GM21576 (cell line): ENCODE measurements around the gene FFAR1.

ENCODE experiments used
- ATAC-seq: cut with Tn5 transposase; IDR thresholded peaks from one replicate; pipeline ENCODE4 v1.9.1; 2021; ENCODE audit warnings: mild to moderate bottlenecking, moderate library complexity; ENCODE audit not compliant: unreplicated experiment

The FFAR1 gene

DNA sequence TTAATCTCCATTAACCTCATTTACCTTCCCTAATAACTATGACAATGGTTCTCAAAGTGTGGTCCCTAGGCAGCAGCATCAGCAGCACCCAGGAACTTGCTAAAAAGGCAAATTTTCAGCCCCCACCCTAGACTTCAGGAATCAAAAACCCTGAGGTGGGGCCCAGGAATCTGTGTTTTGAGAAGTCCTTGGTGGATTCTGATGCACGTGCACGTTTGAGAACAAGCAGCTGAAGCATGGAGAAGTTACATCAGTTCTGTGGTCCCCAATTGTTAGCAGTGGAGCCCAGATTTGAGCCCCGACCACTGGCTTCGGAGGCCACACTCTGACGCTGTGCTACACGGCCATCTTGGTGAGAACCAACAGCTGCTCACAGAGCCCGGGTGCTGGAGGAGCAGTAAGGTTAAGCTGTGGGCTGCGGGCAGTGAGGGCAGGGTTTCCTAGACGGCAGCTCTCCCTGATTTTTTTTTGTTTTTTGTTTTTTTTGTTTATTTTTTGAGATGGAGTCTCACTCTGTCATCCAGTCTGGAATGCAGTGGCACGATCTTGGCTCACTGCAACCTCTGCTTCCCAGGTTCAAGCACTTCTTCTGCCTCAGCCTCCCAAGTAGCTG lies 32.7 kb upstream of the FFAR1 start:
- ATAC-seq = no peak

- no peak for ATAC-seq
Observed at GRCh38 chr19:35315883-35316282, 31.8 kb upstream of the FFAR1 start.

DNA sequence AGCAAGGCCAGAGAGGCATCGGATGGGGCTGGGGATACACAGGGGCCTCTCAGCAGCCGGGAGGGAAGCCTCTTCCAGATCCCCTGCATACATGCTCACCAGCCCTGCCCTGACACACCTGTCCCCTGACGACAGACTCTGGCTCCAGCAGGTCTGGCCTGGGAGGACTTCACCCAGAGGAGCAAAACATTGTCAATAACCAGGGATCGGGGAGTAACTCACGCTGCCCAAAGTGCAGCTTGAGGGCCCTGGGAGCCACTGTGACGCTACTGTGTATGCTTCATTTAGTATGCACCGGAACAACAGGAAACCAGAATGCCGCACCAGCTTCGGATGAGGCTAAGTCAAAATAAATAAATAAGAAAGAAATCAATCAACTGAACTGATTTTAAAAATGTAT lies 31.1 kb upstream of the FFAR1 start:
- no peak for ATAC-seq

DNA sequence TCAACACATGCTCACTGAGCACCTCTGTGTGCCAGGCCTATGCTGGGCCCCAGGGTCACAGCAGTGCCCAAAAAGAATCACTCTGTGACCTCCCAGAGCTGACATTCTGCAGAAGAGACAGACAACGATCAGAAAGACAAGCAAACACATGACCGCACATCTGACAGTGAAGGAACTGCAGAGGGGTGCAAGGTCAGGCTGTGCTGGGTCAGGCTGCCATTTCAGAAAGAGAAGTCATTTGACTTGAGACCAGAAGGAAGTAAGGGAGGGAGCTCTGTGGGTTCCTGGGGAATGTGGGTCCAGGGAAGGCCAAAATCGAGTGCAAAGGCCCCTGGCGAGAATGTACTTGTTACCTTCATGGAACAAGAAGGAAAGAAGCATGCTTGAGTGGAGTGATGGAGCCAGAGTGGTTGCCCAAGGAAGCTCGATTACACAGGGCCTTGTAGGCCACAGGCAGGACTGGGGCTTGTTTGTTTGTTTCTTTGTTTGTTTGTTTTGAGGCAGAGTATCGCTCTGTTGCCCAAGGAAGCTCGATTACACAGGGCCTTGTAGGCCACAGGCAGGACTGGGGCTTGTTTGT lies 30.1 kb upstream of the FFAR1 start:
- no peak for ATAC-seq

DNA sequence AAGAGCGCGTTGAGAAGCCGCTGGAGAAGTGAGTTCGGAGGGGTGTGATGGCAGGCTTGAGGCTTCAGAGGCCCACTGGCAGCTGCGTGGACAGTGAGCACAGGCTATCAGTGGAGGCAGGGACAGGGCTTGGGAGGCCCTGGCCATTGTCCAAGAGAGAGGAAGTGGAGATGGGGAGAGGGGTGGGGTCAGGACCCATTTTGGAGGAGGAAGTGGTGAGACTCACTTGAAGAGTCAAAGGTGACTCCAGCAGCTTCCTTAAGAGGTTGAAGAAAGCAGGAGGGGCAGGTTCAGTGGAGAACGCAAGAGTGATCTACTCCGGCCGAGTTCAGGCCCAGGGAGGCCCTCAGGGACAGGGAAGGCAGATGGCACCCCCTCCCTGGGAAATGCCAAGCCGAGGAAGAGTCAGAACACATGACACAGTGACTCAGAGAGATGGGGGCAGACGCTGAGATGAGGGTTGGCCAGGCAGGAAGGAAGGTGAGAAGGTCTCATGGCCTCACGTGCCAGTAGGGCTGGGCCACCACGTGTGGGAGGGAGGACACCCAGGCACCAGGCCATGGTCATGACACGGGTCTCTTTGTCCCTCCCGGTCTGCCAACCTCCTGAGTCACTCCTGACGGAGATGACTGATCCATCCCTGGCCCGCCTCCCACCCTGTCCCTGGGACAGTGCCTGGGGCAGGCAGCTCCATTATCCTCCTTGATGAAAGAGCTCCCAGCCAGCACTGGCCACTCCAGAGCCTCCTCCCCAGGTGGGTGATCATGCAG lies 28.8 kb upstream of the FFAR1 start:
- no peak for ATAC-seq

- ATAC-seq = no peak
Observed at GRCh38 chr19:35320065-35320713, 27.5 kb upstream of the FFAR1 start.

DNA sequence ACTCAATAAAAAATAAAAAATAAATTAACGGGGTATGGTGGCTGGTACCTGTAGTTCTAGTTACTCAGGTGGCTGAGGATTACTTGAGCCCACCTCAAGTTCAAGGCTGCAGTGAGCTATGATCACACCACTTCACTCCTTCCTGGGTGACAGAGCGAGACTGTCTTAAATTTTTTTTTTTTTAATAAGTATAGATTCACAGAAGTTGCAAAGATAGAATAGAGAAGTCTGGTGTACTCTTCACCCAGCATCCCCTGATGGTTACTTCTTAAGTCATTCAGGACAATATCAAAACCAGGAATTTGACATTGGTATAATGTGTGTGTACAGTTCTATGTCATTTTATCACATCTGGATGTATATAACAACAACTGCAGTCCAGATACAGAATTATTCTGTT lies 26.4 kb upstream of the FFAR1 start:
- ATAC-seq = no peak

DNA sequence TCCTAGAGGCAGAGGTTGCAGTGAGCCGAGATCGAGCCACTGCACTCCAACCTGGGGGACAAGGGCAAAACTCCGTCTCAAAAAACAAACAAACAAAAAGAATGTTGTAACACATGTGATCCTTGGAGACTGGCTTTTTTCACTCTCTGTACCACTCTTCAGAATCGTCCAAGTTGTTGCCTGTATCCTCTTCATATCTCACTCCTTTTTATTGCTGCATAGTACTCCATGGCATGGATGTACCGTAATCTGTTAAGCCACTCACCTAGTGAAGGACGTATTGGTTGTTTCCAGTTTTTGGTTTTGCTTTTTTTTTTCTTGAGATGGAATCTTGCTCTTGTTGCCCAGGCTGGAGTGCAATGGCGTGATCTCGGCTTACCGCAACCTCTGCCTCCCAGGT lies 25.7 kb upstream of the FFAR1 start:
- no peak for ATAC-seq

DNA sequence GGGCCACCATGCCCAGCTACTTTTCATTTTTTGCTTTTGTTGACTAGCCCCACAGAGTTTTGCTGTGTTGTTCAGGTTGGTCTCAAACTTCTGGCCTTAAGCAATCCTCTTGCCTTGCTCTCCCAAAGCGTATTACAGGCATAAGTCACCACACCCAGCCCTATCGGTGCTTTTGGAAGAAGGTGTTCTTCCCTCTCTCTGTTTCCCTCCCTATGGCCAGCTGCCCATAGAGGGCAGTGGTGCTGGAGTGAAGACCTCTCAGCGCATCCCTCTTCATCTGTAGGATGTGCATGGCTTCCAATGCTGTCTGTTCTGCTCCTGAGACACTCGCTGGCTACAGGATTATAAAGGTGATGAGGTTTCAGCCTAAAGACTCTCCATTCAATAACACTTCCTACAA lies 20.1 kb upstream of the FFAR1 start:
- ATAC-seq = no peak

- ATAC-seq = no peak
Observed at GRCh38 chr19:35328851-35329285, 18.8 kb upstream of the FFAR1 start, which contains the start of gene CD22. TSS of gene CD22 (plus strand) at chr19:35329187. CDS start at chr19:35332041, 2,854 bp downstream.

- no peak for ATAC-seq
Observed at GRCh38 chr19:35329323-35329722, 18.4 kb upstream of the FFAR1 start.

DNA sequence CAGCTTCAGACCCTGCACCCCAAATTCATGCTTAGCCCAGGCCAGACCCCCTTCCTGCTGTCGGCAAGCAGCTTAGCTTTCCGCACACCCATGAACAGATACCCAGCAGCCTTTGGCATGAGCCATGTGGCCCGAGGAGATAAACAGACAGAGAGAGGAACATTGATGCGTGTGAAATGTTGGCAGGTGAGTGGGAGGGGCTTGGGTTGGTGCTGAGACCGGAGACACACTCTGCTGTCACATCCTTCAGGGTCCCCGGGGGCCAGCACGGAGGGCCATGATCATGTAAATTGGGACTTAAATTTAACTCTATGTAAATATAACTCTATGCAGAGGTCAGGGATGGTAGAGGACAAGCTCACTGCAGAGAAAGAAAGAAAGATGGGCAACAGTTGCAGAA lies 17.2 kb upstream of the FFAR1 start:
- peak; percentile 47 for ATAC-seq

- ATAC-seq = no peak
Observed at GRCh38 chr19:35331551-35332214, 16.0 kb upstream of the FFAR1 start.

DNA sequence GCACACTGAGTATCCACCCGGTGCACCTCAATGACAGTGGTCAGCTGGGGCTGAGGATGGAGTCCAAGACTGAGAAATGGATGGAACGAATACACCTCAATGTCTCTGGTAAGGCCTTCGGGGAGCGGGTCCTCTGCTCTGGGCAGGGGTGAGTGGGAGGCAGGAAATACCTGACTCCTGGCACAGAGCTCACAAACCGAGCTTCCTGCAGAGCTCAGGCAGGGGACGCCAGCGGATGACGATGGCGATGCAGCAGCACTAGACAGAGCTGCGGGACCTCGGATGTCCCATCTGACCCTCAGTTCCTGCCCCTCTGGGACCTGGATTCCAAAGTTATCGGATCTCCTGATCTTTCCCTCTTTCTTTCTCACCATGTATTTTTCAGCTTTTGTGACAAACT lies 14.9 kb upstream of the FFAR1 start:
- ATAC-seq = no peak

GRCh38 chr19:35334144-35334753 lies 13.5 kb upstream of the FFAR1 start:
- no peak for ATAC-seq

DNA sequence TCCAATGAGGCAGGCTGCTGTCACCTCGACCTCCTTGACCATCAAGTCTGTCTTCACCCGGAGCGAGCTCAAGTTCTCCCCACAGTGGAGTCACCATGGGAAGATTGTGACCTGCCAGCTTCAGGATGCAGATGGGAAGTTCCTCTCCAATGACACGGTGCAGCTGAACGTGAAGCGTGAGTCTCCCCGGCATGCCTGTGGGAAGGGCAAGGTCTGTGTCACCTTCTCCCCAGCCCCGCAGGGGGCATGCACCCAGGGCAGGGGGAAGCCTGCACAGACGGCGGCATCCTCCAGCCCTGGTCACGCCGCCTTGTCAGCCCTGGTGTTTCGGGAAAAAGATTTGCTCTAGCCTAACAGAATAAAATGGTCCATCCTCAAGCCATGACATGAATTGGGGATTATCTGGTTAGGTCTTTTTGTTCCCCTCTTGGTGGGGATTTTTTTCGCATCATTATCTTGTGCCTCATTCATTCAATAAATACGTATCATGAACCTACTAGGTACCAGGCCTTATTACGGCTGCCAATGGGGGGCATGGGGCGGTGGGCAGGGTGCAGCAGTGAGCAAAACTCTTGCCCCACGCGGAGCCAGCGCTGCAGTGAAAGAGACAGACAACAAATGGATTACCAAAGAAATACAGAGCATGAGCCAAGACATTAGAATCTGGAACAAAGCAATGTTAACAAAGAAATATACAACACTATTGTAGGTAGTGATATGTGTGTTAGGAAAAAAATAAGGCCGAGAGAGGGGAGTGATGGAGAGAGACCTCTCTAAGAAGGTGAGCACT lies 11.3 kb upstream of the FFAR1 start:
- ATAC-seq = no peak

GRCh38 chr19:35337097-35337983 lies 10.4 kb upstream of the FFAR1 start:
- ATAC-seq = no peak

GRCh38 chr19:35337984-35338296 lies 9.8 kb upstream of the FFAR1 start:
- ATAC-seq = no peak

DNA sequence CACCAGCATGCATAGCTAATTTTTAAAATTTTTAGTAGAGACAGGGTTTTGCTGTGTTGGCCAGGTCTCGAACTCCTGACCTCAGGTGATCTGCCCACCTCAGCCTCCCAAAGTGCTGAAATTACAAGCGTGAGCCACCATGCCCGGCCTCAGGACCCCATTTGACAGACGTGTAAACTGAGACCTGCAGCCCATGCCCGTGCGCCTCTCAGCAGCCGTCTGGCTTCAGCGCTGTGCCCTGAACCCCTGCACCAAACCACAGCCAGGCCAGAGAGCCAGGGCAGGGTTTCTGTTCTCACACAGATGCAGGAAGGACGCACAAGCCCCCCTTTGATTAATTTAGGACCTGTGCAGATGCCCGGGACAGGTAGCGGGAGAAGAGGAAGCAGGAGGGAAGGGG lies 7.3 kb upstream of the FFAR1 start:
- no peak for ATAC-seq
